ENCODE results near the gene LTBR.

GRCh38 chr12:6363010-6363329, 21.0 kb upstream of the LTBR start:
- TF ChIP-seq CTCF (IDR thresholded peaks at IDR 0.05) (no peak), EZH2 (IDR thresholded peaks at IDR 0.05; ENCODE audit: borderline replicate concordance, insufficient read depth, low read depth, low read length, poor library complexity, severe bottlenecking) (no peak)
